Measurements from ENCODE around the gene C12orf75.

- TF ChIP-seq POLR2AphosphoS5 (IDR thresholded peaks at IDR 0.05; ENCODE audit: insufficient read depth, low read depth, low read length), result no peak
- no peak for TF ChIP-seq CTCF (IDR thresholded peaks at IDR 0.05; ENCODE audit: extremely low read depth in 1 of 2, insufficient read depth in 1 of 2, low read depth in 1 of 2, low read length in 2 of 2)
Measured at GRCh38 chr12:105365231-105365630, 34.7 kb downstream of the C12orf75 start.
